ENCODE measurements around the gene LHX4.

DNA sequence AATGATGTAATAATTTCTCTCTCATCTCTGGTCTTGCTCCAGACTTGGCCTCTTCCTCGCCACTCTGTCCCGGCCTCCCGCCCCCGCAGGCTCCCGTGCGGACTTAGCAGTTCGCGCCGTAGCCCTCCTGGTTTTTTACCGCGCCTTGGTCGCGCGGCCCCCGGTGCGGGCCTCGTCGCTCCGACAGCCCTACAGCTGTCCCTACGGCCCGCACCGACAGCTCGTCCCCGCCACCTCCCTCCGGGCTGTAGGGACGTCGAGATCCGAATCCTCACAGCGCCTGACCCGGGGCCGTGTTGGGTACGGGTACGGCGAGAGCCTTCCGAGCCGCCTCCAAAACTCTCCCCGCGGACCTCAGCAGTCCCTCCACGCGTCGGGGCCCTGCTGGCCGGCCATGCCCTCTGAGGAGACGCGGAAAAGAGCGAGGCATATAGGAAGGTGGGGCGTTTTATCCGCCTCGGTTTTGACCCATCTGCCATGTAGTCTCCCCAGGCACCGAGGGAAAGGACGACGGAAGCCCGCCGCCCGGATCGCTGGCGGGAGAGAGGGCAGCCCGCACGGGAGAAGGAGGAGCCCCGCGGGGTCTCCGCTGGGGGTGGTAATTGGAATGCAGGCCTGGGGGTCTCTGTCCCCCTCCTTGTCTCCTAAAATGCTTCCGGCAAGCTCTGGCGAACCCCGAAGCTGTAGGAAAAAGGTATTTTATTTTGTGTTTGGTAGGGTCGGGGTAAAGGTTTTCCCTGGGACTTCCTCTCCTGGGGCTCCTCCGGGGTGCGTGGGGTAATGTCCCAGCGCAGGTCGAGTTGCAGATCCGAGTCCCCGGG lies 3.3 kb downstream of the LHX4 start:
- TF ChIP-seq EP300 (IDR thresholded peaks at IDR 0.05; ENCODE audit: borderline replicate concordance): no peak
- TF ChIP-seq EGR1 (IDR thresholded peaks at IDR 0.05): no peak
- TF ChIP-seq, protein P1, sequence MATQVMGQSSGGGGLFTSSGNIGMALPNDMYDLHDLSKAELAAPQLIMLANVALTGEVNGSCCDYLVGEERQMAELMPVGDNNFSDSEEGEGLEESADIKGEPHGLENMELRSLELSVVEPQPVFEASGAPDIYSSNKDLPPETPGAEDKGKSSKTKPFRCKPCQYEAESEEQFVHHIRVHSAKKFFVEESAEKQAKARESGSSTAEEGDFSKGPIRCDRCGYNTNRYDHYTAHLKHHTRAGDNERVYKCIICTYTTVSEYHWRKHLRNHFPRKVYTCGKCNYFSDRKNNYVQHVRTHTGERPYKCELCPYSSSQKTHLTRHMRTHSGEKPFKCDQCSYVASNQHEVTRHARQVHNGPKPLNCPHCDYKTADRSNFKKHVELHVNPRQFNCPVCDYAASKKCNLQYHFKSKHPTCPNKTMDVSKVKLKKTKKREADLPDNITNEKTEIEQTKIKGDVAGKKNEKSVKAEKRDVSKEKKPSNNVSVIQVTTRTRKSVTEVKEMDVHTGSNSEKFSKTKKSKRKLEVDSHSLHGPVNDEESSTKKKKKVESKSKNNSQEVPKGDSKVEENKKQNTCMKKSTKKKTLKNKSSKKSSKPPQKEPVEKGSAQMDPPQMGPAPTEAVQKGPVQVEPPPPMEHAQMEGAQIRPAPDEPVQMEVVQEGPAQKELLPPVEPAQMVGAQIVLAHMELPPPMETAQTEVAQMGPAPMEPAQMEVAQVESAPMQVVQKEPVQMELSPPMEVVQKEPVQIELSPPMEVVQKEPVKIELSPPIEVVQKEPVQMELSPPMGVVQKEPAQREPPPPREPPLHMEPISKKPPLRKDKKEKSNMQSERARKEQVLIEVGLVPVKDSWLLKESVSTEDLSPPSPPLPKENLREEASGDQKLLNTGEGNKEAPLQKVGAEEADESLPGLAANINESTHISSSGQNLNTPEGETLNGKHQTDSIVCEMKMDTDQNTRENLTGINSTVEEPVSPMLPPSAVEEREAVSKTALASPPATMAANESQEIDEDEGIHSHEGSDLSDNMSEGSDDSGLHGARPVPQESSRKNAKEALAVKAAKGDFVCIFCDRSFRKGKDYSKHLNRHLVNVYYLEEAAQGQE (IDR thresholded peaks at IDR 0.05; ENCODE audit: low read depth): no peak
- no peak for TF ChIP-seq NFIC (IDR thresholded peaks at IDR 0.05)
- TF ChIP-seq CEBPB (IDR thresholded peaks at IDR 0.05): no peak
- no peak for TF ChIP-seq TCF12 (IDR thresholded peaks at IDR 0.05; ENCODE audit: low read depth)

Data from Ishikawa (cell line).